GM19395 (cell line): ENCODE data around the gene AMPD2.
A peak's percentile ranks its signal among the peaks of the same experiment; 100 is the strongest.
"Not testable (repeated sequence)": the region's sequence is repeated elsewhere in the genome, so short reads cannot be mapped to it uniquely, and the experiment has no call there.

Experiments
- ATAC-seq: cut with Tn5 transposase; IDR thresholded peaks from one replicate; pipeline ENCODE4 v1.9.1; 2021; ENCODE audit warnings: mild to moderate bottlenecking, moderate library complexity; ENCODE audit not compliant: unreplicated experiment

AMPD2 gene

DNA sequence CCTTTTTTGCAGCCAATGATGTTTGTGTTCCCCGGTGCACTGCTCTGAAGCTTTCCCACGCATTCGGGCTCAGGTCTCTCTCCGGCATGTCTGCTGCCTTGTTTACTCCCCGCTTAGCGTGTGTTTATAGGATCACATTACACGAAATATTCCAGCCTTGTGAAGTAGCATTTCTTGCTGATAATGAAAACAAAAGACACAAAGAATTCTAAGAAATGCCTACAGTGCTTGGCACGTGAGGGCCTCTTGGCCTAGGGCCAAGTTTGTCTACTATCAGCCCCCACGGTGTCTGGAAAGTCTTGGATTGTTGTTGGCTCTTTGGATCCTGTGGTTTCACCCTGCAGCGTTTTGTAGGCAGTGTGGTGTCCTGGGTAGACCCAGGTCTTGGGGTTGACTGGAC, 25.0 kb downstream of the AMPD2 start:
- ATAC-seq: no peak

DNA sequence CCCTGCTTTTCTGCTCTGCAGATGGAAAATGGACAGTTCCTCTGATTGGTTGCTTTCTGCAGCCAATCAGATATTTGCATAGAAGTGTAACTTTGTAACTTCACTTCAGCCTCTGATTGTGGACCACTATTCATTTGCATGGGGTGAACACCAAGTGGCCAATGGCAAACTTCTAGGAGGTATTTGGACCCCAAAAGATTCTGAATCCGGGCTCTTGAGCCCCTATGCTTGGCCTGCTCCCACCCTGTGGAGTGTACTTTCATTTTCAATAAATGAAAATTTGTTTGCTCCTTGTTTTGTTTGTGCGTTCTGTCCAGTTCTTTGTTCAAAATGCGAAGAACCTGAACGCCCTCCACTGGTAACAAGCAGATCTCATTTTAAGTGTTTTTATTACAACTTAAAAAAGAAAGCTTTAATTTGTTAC, 29.9 kb downstream of the AMPD2 start:
- no peak for ATAC-seq

DNA sequence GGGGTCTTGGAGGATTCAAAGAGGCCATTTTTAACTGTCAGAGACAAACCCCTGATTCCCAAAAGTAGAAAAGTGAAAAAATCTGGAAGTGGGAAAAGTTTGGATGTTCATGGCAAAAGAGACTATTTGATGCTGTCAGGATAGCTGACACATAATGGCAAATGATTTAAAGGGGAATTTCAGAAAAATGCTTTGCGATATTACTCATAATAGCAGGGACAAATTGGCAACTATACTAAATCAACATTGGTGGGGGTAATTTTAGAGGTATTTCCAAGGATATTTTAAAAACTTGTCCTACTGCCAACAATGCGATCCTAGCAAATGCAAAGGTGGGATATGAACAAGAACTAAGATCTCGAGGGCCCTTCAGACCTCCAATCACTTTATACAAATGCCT, 31.0 kb downstream of the AMPD2 start:
- ATAC-seq: no peak

DNA sequence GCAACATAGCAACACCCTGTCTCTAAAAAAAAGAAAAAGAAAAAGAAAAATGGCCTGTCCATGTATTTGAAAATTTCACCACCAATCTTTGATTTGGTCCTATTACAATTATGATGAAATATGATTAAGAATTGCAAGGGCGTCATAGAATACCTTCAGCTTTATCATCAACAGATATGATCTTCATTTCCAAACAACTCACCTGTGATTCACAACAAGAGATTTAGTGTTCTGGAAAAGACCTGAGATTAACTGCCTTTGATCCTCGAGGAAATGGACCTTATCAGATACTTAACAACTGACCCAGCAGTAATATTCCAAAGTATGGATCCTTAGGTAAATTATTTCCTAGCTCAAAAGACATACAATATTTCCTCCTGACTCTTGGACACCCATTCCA, 32.8 kb downstream of the AMPD2 start:
- ATAC-seq: no peak

DNA sequence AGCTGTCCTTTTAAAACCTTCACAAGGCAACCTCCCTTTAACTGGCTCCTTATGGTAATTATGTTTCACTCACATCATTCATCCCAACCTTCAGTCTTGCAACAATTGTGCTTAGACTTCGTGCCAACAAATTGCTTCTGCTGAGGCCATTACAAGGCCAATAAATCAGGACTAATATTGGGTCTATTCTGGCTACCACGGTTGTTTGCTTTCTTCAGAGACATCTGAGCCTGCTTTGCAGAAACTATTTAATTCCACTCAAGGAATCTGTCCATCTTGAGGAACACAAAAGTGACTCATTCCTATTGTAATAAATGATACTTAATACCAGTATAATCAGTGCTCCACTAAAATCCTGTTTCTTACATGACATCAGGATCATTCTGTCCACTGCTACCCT, 33.7 kb downstream of the AMPD2 start:
- no peak for ATAC-seq

DNA sequence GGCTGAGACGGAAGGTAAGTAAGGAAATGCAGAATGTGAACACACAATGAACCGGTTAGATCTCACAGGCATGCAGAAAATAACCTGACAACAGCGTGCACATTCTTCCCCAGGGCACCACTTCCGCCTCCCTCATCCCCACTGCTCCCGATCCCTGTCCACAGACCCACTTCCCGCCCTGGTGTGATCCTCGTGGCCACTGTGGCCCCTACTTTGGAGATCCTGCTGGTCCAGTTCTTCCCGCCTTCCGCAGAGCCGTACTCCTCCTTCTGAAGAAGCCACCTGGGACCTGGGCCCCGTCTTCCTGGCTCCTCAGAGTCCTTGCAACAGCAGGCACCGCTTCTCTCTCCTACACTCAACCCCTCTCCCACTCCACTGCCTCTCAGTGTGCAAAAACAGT, 34.9 kb downstream of the AMPD2 start:
- no peak for ATAC-seq

DNA sequence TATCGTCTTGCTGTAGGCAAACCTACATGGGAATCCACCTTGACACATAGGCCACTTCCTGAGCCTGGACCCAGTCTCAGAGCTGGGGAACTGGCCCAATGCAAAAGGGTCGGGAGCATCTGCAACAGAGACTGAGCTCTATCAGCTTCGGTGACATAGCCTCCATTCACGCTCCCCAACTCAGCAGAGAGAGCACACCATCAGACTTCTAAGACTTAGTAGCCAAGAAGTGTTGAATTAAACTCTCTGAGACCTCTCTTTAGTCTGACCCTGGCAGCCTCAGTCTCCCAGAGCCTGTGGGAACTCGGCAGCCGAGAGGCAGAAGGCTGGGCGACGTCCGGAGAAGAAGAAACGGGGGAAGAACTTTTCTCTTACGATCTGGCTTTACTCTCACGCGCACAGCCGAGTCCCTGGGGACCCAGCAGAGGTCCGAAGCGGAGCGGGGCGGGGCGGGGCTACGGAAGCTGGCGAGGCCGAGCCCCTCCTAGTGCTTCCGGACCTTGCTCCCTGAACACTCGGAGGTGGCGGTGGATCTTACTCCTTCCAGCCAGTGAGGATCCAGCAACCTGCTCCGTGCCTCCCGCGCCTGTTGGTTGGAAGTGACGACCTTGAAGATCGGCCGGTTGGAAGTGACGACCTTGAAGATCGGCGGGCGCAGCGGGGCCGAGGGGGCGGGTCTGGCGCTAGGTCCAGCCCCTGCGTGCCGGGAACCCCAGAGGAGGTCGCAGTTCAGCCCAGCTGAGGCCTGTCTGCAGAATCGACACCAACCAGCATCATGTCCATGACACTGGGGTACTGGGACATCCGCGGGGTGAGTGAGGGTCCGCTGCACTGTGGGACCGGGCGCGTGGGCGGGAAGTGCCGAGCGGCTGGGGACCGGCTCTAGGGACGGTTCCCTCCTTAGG, 36.2 kb downstream of the AMPD2 start, which contains the start of gene GSTM4:
TSS of gene GSTM4 (plus strand) at position 485 of the 905 bp plus-strand sequence. CDS start at position 776, 291 bp downstream.
- peak; percentile 98 for ATAC-seq

DNA sequence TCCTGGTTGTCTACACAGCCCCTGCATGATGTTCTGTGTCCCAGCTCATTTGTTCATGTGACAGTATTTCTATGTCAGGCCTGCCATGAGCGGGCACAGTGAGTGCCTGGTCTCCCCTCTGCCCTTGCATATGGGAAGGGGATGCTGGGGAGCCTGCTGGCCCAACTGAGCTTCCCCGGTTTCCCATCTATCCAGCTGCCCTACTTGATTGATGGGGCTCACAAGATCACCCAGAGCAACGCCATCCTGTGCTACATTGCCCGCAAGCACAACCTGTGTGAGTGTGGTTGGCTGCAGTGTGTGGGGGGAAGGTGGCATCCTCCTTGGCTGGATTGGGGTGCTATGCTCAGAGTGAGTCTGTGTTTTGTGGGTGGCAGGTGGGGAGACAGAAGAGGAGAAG, 37.8 kb downstream of the AMPD2 start:
- no peak for ATAC-seq

DNA sequence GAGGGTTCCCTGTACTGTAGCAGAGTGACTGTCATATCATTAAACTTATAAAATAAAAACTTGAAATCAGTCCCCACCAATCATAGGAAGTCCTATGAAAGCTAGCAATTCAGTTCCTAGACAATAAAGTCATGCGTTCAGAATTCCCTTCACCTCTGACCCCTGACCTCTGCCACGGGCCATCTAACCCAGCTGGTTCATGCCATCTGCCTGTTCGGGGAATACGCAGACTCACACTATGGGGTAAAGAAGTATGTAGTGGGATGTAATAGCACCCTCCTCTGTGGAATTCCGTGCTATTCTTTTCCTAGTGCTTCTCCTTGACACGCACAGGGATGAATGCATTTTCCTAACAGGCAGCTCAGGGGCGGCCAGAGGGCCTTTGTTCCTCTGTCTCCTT, 38.3 kb downstream of the AMPD2 start:
- no peak for ATAC-seq

DNA sequence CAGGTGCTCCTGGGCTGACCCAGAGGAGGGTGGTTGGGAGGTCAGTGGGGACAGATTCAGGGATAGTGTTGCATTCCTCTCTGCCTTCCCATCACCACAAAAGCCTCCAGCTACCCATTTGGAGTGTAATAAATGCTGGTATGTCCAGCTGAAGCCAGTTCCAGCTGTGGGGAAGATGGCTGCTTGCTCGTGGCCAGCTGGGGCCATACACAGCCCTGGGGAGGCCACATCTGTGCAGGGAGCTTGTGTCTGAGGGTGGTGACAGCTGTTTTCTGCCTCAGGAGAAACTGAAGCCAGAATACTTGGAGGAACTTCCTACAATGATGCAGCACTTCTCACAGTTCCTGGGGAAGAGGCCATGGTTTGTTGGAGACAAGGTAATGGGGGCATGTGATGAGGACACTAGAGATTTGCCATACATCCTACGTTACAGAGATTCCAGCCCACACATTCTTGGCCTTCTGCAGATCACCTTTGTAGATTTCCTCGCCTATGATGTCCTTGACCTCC, 39.0 kb downstream of the AMPD2 start:
- ATAC-seq: no peak

DNA sequence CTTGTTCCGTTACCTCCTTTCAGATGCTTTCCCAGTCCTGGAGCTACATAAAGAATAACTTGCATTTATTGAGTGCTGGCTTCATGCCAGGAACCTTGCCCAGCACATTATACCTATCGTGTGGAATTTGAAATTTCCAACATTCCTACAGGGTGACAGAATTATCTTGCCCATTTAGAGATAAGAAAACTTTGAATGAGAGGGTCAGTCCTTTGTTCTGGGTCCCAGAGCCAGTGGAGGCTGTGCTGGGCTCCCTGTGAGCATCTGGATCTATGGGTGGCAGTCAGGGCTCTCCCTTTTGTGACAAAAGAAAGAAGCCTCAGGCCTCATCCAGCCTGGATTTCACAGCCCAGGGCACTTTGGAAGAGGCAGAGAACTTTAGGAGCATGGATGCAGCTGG, 39.5 kb downstream of the AMPD2 start:
- ATAC-seq: no peak

DNA sequence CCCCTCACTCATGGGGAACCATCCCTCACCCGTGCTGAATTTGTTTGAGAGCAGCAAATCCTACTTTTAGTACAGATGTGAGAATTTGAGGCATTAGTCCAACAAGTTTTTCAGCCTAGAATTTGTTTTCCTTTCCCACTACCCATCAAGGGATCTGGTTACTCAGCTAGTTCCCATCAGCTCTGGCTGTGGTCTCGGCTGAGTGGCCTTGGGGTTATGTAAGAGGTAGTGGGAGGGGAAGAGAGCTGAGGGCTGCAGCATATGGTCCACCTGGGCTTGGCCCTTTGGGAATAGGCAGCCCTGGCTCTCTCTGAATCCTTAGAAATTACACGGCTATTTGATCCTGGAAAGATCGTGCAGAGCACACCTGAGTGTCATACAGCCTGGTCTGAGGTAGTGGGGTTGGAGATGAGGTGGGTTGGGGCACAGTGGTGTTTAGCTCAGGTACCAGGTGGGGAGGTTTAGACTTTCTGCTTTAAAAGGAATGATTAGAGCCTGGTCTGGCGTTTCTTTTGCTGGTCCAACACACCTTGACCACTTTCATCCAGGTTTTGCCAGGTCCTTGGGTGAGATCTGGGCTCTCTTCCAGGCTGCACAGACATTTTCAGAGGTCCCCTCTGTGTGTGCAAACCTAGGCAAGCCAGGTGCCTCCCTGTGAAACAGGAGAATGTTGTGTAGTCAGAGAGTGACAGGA, 40.5 kb downstream of the AMPD2 start:
- no peak for ATAC-seq

DNA sequence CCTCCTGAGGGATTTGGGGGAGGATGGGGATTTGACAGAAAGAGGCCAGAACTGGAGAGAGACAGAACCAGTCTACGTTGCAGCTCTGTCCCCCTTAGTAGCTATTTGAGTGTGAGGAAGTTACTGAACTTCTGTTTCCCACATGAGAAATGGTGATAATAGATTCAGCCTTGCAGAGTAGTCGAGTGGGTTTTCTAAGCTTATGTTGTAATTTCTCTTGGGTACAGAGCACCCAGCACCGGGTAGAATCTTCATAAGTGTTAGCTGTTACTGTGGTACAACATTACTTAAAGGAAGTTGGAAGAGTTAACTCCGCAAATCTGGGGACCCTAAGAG, 41.0 kb downstream of the AMPD2 start:
- ATAC-seq: not testable (repeated sequence)

DNA sequence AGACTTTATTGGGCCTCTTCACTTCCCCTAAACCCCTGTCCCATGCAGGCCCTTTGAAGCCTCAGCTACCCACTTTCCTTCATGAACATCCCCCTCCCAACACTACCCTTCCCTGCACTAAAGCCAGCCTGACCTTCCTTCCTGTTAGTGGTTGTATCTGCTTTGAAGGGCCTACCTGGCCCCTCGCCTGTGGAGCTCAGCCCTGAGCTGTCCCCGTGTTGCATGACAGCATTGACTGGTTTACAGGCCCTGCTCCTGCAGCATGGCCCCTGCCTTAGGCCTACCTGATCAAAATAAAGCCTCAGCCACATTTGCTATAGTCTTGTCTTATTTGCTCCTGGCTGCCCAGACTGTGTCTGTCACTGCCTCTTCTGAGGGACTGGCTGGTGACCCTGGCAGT, 41.8 kb downstream of the AMPD2 start:
- ATAC-seq: no peak

DNA sequence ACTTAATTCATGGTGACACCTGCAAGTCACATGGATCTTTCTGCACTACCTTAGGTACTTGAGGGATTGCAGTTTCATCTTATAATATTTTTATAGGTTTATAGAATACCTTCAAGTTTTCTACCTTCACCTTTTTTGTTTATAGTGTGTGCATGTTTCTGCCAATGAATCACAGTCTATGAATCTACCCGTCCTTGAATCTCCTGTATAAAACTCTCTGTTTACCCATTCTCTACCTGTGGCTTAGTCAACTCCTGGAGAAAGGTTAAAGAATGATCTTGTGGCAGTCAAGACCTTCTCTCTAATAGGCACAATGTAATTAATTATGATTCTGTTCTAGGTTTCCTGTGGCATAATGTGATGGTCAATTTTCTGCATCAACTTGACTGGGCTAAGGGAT, 45.0 kb downstream of the AMPD2 start:
- no peak for ATAC-seq

DNA sequence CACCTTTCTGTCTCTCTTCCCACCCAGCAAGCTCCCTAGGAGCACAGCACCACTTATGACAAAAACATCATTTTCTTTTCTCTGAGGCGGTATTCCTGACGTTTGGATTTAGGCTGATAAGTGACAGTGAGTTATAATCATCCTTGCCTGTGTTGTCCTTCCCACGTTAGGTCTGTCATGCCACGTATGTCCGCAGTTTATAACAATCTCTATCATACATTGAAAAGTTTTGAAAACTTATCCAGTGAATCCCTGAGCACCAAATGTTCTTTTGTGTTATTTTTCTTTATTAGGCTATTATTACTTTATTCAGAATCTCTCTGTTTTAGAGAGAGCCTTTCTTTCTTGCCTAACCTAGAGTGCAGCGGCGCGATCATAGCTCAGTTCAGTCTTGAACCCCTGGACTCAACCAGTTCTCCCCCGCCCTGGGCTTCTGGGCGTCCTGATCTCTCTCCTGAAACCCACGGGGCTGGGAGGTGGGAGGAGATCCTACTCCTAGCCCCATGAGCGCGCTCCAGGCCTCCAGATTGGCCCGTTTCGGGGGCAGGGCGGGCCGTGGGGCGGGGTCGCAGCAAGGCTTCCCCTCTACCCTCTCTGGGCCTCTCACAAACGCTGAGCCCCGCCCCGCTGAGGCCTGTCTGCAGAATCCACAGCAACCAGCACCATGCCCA, 48.0 kb downstream of the AMPD2 start, which contains the start of gene GSTM2:
TSS of gene GSTM2 (plus strand) at position 606 of the 671 bp plus-strand sequence. CDS start at position 665, 59 bp downstream.
- peak; percentile 93 for ATAC-seq

DNA sequence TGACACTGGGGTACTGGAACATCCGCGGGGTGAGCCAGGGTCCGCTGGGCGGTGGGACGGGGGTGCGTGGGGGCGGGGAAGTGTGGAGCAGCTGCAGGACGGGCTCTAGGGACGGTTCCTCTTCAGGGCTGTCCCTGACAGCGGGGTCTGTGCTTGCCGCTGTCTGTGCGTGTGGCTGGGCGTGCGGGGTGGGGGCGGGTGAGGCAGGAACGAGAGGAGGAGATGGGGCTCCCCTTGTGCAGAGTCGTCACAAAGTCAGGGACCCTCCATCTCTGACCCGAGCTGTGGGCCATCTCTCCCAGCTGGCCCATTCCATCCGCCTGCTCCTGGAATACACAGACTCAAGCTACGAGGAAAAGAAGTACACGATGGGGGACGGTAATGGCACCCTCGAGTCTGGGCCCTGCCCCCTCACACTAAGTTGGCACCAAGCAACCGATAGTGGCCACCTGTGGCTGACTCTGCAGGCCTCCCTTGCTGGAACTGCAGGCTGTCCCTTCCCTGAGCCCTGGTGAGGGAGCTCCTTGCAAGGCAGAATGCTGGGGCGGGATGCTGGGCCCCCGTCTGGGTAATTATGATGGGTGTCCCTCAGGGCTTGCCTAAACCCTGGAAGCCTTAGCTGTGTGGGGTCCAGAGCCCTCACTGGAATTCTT, 48.6 kb downstream of the AMPD2 start:
- ATAC-seq: peak; percentile 34

DNA sequence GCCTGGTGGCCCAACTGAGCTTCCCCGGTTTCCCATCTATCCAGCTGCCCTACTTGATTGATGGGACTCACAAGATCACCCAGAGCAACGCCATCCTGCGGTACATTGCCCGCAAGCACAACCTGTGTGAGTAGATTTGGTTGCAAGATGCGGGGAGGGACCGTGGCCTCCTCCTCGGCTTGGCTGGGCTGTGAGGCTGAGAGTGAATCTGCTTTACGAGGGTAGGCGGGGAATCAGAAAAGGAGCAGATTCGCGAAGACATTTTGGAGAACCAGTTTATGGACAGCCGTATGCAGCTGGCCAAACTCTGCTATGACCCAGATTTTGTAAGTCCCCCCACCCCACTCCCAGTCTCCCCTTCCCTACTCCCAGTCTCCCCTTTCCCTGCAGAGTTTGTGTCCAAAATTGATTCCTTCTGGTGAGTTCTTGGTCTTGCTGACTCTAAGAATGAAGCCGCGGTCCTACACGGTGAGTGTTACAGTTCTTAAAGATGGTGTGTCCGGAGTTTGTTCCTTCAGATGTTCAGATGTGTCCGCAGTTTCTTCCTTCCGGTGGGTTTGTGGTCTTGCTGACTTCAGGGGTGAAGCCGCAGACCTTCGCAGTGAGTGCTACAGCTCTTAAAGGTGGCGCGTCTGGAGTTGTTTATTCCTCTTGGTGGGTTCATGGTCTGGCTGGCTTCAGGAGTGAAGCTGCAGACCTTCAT, 49.8 kb downstream of the AMPD2 start:
- ATAC-seq: no peak

DNA sequence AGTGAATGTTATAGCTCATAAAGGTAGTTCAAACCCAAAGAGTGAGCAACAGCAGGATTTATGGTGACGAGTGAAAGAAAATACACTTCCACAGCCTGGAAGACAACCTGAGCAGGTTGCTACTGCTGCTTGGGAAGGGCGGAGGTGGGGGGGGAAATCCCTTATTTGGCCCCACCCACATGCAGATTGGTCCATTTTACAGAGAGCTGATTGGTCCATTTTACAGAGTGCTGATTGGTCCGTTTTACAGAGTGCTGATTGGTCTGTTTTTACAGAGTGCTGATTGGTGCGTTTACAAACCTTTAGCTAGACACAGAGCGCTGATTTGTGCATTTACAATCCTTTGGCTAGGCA, 50.3 kb downstream of the AMPD2 start:
- not testable (repeated sequence) for ATAC-seq

DNA sequence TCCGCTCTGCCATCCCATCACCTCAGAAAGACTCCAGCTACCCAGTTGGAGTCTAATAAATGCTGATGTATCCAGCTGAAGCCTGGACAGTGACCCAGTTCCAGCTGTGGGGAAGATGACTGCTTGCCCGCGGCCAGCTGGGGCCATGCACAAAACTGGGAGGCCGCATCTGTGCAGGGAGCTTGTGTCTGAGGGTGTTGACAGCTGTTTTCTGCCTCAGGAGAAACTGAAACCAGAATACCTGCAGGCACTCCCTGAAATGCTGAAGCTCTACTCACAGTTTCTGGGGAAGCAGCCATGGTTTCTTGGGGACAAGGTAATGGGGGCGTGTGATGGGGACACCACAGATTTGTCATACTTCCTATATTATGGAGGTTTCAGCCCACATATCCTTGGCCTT, 51.4 kb downstream of the AMPD2 start:
- ATAC-seq: no peak
